DND-41 (cell line): Measurements from ENCODE around the gene PTPRN2.

Source experiments
- CTCF ChIP-seq: IDR thresholded peaks from 2 replicates; pipeline ENCODE4 v1.5.1; 2012; ENCODE audit warnings: borderline replicate concordance, low read length, moderate library complexity, mild to moderate bottlenecking; ENCODE audit not compliant: poor library complexity, severe bottlenecking; ENCODE audit errors: extremely low read depth
- EZH2 ChIP-seq: IDR thresholded peaks from 3 replicates; pipeline ENCODE4 v1.6.1; 2012; ENCODE audit warnings: borderline replicate concordance, low read depth, mild to moderate bottlenecking, moderate library complexity, low read length, inconsistent platforms; ENCODE audit not compliant: severe bottlenecking

GRCh38 chr7:158186864-158187693, 400.5 kb downstream of the PTPRN2 start:
- TF ChIP-seq CTCF (no peak), EZH2 (no peak)
